Mesendoderm (in vitro differentiated cells): ENCODE measurements around the gene NLGN1.

ENCODE experiments used
- DNase-seq: peaks from one replicate; pipeline ENCODE4 v3.0.0; 2013
- H2AK5ac ChIP-seq: 2 replicates; pipeline ENCODE4 v1.6.1; 2013; ENCODE audit warnings: low read length, inconsistent platforms
- H2BK120ac ChIP-seq: 2 replicates; pipeline ENCODE4 v1.6.1; 2013; ENCODE audit warnings: low read depth, mild to moderate bottlenecking, low read length, moderate library complexity, mixed read lengths
- H2BK15ac ChIP-seq: replicated peaks from 2 replicates; pipeline ENCODE4 v1.6.1; 2013; ENCODE audit warnings: low read depth, mild to moderate bottlenecking, moderate library complexity
- H2BK5ac ChIP-seq: 2 replicates; pipeline ENCODE4 v1.6.1; 2013; ENCODE audit warnings: low read length, inconsistent platforms
- H3K18ac ChIP-seq: 2 replicates; pipeline ENCODE4 v1.6.1; 2013; ENCODE audit warnings: mild to moderate bottlenecking, low read length, mixed read lengths
- H3K23ac ChIP-seq: one replicate; pipeline ENCODE4 v1.6.1; 2013; ENCODE audit warnings: low read length
- H3K27ac ChIP-seq: 2 replicates; pipeline ENCODE4 v1.5.1; 2013; ENCODE audit warnings: low read depth, mild to moderate bottlenecking, inconsistent platforms, low read length, moderate library complexity
- H3K27me3 ChIP-seq: 2 replicates; pipeline ENCODE4 v1.6.1; 2013; ENCODE audit warnings: low read length, control low read depth, mild to moderate bottlenecking, inconsistent platforms; ENCODE audit not compliant: insufficient read depth, poor library complexity
- H3K36me3 ChIP-seq: 2 replicates; pipeline ENCODE4 v1.6.1; 2013; ENCODE audit warnings: low read length, inconsistent platforms; ENCODE audit not compliant: control insufficient read depth, insufficient read depth
- H3K4ac ChIP-seq: one replicate; pipeline ENCODE4 v1.6.1; 2013; ENCODE audit warnings: low read depth, mild to moderate bottlenecking, low read length, moderate library complexity
- H3K4me1 ChIP-seq: 2 replicates; pipeline ENCODE4 v1.6.1; 2013; ENCODE audit warnings: low read depth, low read length, inconsistent platforms; ENCODE audit not compliant: control insufficient read depth
- H3K4me2 ChIP-seq: 2 replicates; pipeline ENCODE4 v1.6.1; 2013; ENCODE audit warnings: low read length
- H3K4me3 ChIP-seq: 2 replicates; pipeline ENCODE4 v1.5.1; 2013; ENCODE audit warnings: mild to moderate bottlenecking, low read length
- H3K56ac ChIP-seq: one replicate; pipeline ENCODE4 v1.6.1; 2013; ENCODE audit warnings: low read length
- H3K79me1 ChIP-seq: 2 replicates; pipeline ENCODE4 v1.6.1; 2013; ENCODE audit warnings: low read length, inconsistent platforms
- H3K79me2 ChIP-seq: 2 replicates; pipeline ENCODE4 v1.6.1; 2013; ENCODE audit warnings: mild to moderate bottlenecking, low read length; ENCODE audit not compliant: control insufficient read depth, insufficient read depth
- H3K9ac ChIP-seq: 2 replicates; pipeline ENCODE4 v1.6.1; 2013; ENCODE audit warnings: low read length, inconsistent platforms
- H4K5ac ChIP-seq: one replicate; pipeline ENCODE4 v1.6.1; 2013; ENCODE audit warnings: low read length
- H4K8ac ChIP-seq: one replicate; pipeline ENCODE4 v1.6.1; 2013; ENCODE audit warnings: low read depth, mild to moderate bottlenecking, control low read depth, low read length, moderate library complexity
- WGBS: extraction: QIAGEN DNeasy Blood & Tissue Kit; methylation state at CpG from one replicate; pipeline ENCODE4 v1.1.7; 2013; ENCODE audit warnings: low lambda C conversion rate, missing lambda C conversion rate; ENCODE audit not compliant: insufficient coverage; ENCODE audit errors: extremely low coverage; 5-methylcytosine and 5-hydroxymethylcytosine counted together

The NLGN1 gene

DNA sequence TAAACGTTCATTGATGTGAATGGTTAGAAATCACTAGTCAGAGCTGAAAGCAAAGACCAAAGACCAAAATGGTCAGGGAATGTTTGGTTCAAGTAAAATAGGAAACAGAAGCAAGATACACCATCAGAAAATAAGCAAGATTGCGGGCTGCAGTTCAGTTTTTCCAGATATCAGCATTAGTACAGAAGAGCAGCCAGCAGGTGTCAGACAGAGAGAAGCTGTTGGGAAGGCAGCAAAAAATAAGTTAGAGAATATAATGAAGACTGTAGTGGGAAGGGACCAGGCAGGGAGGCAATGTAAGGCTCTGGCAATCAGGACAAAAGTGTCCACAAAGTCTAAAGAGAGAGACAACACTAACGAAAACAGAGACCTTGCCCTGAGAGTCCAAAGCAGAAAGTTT is 822.2 kb downstream of the NLGN1 start:
- no peaks in the 10 kb centered on the region for H3K27me3 ChIP-seq
- no peak overlapping the region for H3K23ac ChIP-seq
- H3K27ac ChIP-seq: no peak overlapping the region
- no peak overlapping the region for H4K5ac ChIP-seq
- H3K79me2 ChIP-seq: no peaks in the 10 kb centered on the region
- no peak overlapping the region for H4K8ac ChIP-seq
- H3K9ac ChIP-seq: no peak overlapping the region
- H2BK15ac ChIP-seq: no peak overlapping the region
- no peak overlapping the region for H2AK5ac ChIP-seq
- no peaks in the 10 kb centered on the region for H3K36me3 ChIP-seq
- H3K4ac ChIP-seq: no peak overlapping the region
- no peak overlapping the region for H3K18ac ChIP-seq
- WGBS: no CpG with 5 or more reads among the region's 3 CpGs
- DNase-seq: no peak
- H3K4me2 ChIP-seq: no peak overlapping the region
- H3K4me3 ChIP-seq: no peak overlapping the region
- no peak overlapping the region for H2BK5ac ChIP-seq
- no peaks in the 10 kb centered on the region for H3K4me1 ChIP-seq
- no peak overlapping the region for H3K56ac ChIP-seq
- no peak overlapping the region for H2BK120ac ChIP-seq
- no peaks in the 10 kb centered on the region for H3K79me1 ChIP-seq

DNA sequence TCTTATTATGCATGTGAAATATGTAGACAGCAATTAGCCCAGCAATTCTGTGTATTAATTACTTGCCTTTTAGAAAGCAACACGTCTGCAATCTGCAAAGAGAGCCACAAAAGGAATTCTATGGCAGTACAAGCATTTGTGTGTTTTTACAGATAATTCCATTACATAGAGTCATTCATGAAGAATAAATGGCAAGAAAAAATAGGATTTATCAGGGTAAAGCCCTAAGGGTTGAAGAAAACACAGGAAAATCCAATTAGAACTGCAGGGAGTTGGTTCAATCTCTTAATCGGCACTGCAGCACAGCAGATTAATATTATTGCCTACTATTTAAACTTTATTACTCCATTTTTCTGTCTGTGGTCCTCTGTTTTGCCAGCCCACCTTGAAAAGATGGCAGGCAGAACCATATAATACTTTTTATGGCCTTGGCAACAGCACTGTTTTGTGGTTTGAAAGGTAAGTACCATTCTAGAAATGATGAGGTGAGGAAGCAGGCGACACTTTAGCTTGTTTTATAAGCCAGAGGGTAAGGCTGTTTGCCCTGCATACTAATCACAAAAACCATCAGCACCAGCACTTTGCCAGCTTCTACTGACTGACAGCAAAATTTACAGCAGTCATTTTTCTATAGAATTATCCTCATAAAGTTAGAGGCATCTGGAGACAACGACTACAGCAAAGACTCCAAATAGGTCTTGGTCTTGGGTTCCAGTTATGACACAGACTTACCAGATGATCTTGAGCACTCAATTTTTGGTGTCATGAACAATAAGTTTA is 823.4 kb downstream of the NLGN1 start:
- H3K36me3 ChIP-seq: no peaks in the 10 kb centered on the region
- H3K23ac ChIP-seq: no peak overlapping the region
- H3K27ac ChIP-seq: no peak overlapping the region
- DNase-seq: no peak
- H3K4me3 ChIP-seq: no peak overlapping the region
- H3K4me1 ChIP-seq: no peaks in the 10 kb centered on the region
- H3K79me1 ChIP-seq: no peaks in the 10 kb centered on the region
- peak overlapping the region; percentile 57 for H2BK15ac ChIP-seq
- H3K4me2 ChIP-seq: no peak overlapping the region
- no peaks in the 10 kb centered on the region for H3K27me3 ChIP-seq
- no CpG with 5 or more reads among the region's 4 CpGs for WGBS
- no peak overlapping the region for H2BK5ac ChIP-seq
- no peak overlapping the region for H2AK5ac ChIP-seq
- no peak overlapping the region for H3K4ac ChIP-seq
- H4K8ac ChIP-seq: no peak overlapping the region
- no peak overlapping the region for H3K9ac ChIP-seq
- no peak overlapping the region for H3K18ac ChIP-seq
- H4K5ac ChIP-seq: no peak overlapping the region
- no peak overlapping the region for H2BK120ac ChIP-seq
- no peak overlapping the region for H3K56ac ChIP-seq
- H3K79me2 ChIP-seq: no peaks in the 10 kb centered on the region

DNA sequence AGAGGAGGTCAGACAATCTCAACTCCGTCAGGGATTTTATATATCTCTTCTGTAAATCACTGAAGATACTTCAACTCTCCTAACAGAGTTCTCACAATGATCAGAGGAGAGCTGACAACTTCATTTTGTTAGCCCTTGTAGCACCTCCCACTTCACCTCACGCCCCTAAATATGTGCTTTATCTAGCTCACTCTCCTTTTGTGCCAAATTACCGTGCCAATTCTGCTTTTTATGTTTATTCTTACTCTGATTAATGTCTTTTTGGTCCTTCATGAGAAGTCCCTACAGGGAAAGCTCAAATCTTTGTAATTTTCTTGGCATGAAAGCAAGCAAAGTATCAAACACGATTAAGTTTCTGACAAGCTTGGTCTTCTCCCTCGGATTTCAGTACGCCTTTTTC is 825.5 kb downstream of the NLGN1 start:
- Histone ChIP-seq H3K4me2 (no peak overlapping the region), H3K23ac (no peak overlapping the region), H3K27ac (no peak overlapping the region), H3K4me3 (no peak overlapping the region), H2BK5ac (no peak overlapping the region), H2AK5ac (no peak overlapping the region), H4K8ac (no peak overlapping the region), H3K27me3 (no peaks in the 10 kb centered on the region), H3K56ac (no peak overlapping the region), H3K18ac (no peak overlapping the region), H2BK15ac (no peak overlapping the region), H3K4ac (no peak overlapping the region), H3K79me1 (no peaks in the 10 kb centered on the region), H3K9ac (no peak overlapping the region), H2BK120ac (no peak overlapping the region), H3K36me3 (no peaks in the 10 kb centered on the region), H4K5ac (no peak overlapping the region), H3K4me1 (no peaks in the 10 kb centered on the region), H3K79me2 (no peaks in the 10 kb centered on the region)
- no peak for DNase-seq
- no CpG with 5 or more reads among the region's 6 CpGs for WGBS

DNA sequence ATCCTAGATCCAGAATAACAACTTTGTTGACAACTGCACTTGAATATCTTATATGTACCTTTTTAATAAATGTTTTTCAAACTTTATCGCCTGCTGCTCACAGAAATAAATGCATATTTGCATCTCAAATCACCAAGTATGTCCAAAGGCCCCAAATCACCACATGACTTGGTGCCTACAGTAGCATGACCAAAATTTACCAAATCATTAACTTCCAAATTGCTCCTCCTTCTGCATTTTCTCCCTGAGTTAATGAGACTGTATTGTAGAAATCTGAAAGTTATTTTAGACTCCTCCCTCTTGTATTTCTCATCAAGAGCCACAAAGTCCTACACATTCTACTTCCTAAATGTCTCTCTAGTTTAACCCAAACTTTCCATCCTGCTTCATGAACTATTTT is 826.1 kb downstream of the NLGN1 start:
- no peak overlapping the region for H4K5ac ChIP-seq
- no peaks in the 10 kb centered on the region for H3K27me3 ChIP-seq
- no CpG with 5 or more reads among the region's 1 CpG for WGBS
- H2BK15ac ChIP-seq: no peak overlapping the region
- H3K23ac ChIP-seq: no peak overlapping the region
- H2AK5ac ChIP-seq: no peak overlapping the region
- H2BK120ac ChIP-seq: no peak overlapping the region
- no peak overlapping the region for H3K18ac ChIP-seq
- H2BK5ac ChIP-seq: no peak overlapping the region
- H4K8ac ChIP-seq: no peak overlapping the region
- H3K56ac ChIP-seq: no peak overlapping the region
- H3K4ac ChIP-seq: no peak overlapping the region
- no peak overlapping the region for H3K27ac ChIP-seq
- H3K79me1 ChIP-seq: no peaks in the 10 kb centered on the region
- H3K36me3 ChIP-seq: no peaks in the 10 kb centered on the region
- H3K9ac ChIP-seq: no peak overlapping the region
- no peak overlapping the region for H3K4me3 ChIP-seq
- H3K4me1 ChIP-seq: no peaks in the 10 kb centered on the region
- no peaks in the 10 kb centered on the region for H3K79me2 ChIP-seq
- DNase-seq: no peak
- no peak overlapping the region for H3K4me2 ChIP-seq

DNA sequence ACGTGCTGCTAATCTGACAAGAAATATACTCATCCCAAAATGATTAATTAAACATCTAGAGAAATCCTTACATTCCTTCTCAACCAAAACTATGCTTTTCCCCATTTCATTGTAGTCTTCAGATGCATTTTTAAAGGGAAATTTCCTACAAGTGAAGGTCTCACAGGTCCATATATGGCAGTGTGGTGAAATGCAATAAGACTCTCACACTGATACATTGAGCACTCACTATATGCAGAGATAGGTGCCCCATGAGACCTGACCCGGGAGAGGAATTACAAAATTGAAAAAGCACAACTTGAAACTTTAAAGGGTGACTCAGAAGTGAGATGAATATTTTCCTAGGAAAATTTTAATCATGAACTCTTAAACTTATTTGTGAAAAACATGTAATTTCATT is 832.4 kb downstream of the NLGN1 start:
- H3K9ac ChIP-seq: no peak overlapping the region
- no CpG with 5 or more reads among the region's 2 CpGs for WGBS
- no peak overlapping the region for H4K8ac ChIP-seq
- H3K27ac ChIP-seq: no peak overlapping the region
- H3K27me3 ChIP-seq: no peaks in the 10 kb centered on the region
- H3K79me2 ChIP-seq: no peaks in the 10 kb centered on the region
- no peak overlapping the region for H2BK5ac ChIP-seq
- no peak for DNase-seq
- no peak overlapping the region for H3K4me2 ChIP-seq
- H3K79me1 ChIP-seq: no peaks in the 10 kb centered on the region
- H2BK120ac ChIP-seq: no peak overlapping the region
- no peak overlapping the region for H3K23ac ChIP-seq
- no peak overlapping the region for H3K4me3 ChIP-seq
- no peak overlapping the region for H2BK15ac ChIP-seq
- H3K36me3 ChIP-seq: no peaks in the 10 kb centered on the region
- no peak overlapping the region for H4K5ac ChIP-seq
- H3K56ac ChIP-seq: no peak overlapping the region
- no peak overlapping the region for H3K18ac ChIP-seq
- H3K4ac ChIP-seq: no peak overlapping the region
- no peak overlapping the region for H2AK5ac ChIP-seq
- H3K4me1 ChIP-seq: no peaks in the 10 kb centered on the region
